K562 (cell line): ENCODE results near the gene HRAS. TPM values are rescaled to one million over a fixed set of nuclear protein-coding genes. Genes with fewer than 3 reads are reported as not detected.

ENCODE experiments used
- BACH1 ChIP-seq: fragments of 200-800 bp; sonication (Bioruptor generic); IDR thresholded peaks from 2 replicates; pipeline ENCODE4 v1.6.1; 2016; ENCODE audit warnings: missing genetic modification characterization, missing compliant biosample characterization
- NFXL1 ChIP-seq: fragments of 450-650 bp; formaldehyde crosslinking; IDR thresholded peaks from 2 replicates; pipeline ENCODE4 v1.4.0; 2021; ENCODE audit warnings: mild to moderate bottlenecking
- PHF21A ChIP-seq: fragments of 450-650 bp; IDR thresholded peaks from 2 replicates; pipeline ENCODE4 v1.6.1; 2017; ENCODE audit warnings: low read depth, borderline replicate concordance
- POLR2AphosphoS5 ChIP-seq: IDR thresholded peaks from 2 replicates; pipeline ENCODE4 v1.6.1; 2011; ENCODE audit warnings: mild to moderate bottlenecking, low read depth, low read length, moderate library complexity; ENCODE audit not compliant: control insufficient read depth, insufficient read depth
- POLR2G ChIP-seq: fragments of 200-400 bp; formaldehyde crosslinking; IDR thresholded peaks from 2 replicates; pipeline ENCODE4 v1.6.1; 2017; ENCODE audit warnings: low read depth, mild to moderate bottlenecking, antibody characterized with exemption, low read length, moderate library complexity
- RBFOX2 ChIP-seq: fragments of 200-400 bp; formaldehyde crosslinking; IDR thresholded peaks from 2 replicates; pipeline ENCODE4 v1.6.1; 2017; ENCODE audit warnings: low read depth, mild to moderate bottlenecking, low read length, moderate library complexity
- STAT5A ChIP-seq: IDR thresholded peaks from 2 replicates; pipeline ENCODE4 v1.6.1; 2012; ENCODE audit warnings: low read length, inconsistent platforms, borderline replicate concordance
- polyA plus RNA-seq, 8 experiments: library from polyadenylated mRNA; depleted of rRNA in 4 of 8; stranded (reverse) in 5 of 8; unstranded in 3 of 8; fragments of >200 nt; fragmentation: Nextera tagmentation in 2 of 8; fragmentation: Illumina TruSeq in 1 of 8; extraction: Ambion mirVana in 2 of 8; extraction: Trizol in 1 of 8; gene quantifications; 2 replicates each; pipeline versions ENCODE4 v1.2.1 to v1.2.3, GENCODE V29; 2011 to 2014; ENCODE audit warnings: inconsistent platforms in 1 of 8, missing spikeins in 1 of 8
- total RNA-seq, 7 experiments: library from RNA; depleted of rRNA in 6 of 7; stranded (reverse); fragments of >200 nt in 6 of 7; fragmentation: Illumina TruSeq in 2 of 7; extraction: Trizol in 2 of 7; gene quantifications; 2 replicates each; pipeline versions ENCODE4 v1.2.1 to v1.2.3, GENCODE V29; 2011 to 2021; ENCODE audit warnings: low replicate concordance in 1 of 7
- TF ChIP-seq, protein P1 (sequence below): sonication (generic); formaldehyde crosslinking; IDR thresholded peaks from 2 replicates; pipeline ENCODE4 v1.8.0; 2023; ENCODE audit warnings: mild to moderate bottlenecking, missing genetic modification reagents
- TF ChIP-seq, protein P2 (sequence below): sonication (generic); formaldehyde crosslinking; IDR thresholded peaks from 2 replicates; pipeline ENCODE4 v1.8.1; 2023; ENCODE audit warnings: mild to moderate bottlenecking, missing genetic modification reagents

HRAS gene
- total and polyA plus RNA-seq, 9 of the 15 experiments (the other 6 are each of a cell fraction or from before 2014, with no cell fraction given): 2.8 to 73.5 (median 29.6) TPM

DNA sequence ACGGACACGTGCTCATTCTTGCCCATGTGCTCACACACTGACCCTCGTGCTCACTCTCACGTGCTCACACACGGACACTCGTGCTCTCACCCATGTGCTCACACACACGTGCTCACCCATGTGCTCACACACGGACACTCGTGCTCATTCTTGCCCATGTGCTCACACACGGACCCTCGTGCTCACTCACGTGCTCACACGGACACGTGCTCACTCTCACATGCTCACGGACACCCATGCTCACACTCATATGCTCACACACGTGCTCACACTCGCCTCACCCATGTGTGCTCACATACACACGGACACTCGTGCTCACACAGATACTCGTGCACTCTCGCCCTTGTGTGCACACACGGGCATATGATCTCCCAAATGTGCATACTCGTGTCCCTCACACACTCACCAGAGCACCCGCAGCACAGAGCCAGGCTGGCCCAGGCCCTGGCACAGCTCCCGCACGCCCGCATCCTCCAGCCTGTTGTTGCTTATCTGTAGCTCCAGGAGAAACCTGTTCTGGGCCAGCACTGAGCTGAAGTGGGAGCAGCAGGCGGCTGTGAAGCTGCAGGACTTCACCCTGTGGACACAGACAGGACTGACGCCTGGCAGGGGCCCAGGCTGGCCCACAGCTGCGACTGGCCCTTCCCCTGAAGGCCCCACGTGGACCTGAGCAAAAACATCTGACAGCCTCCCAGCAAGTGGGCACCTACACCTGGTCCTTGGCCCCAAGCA lies 37.6 kb downstream of the HRAS start (continued):
- TF ChIP-seq PHF21A: no peak
- peak; percentile 57 for TF ChIP-seq STAT5A
- TF ChIP-seq BACH1 (tag): no peak
- TF ChIP-seq, protein P1, sequence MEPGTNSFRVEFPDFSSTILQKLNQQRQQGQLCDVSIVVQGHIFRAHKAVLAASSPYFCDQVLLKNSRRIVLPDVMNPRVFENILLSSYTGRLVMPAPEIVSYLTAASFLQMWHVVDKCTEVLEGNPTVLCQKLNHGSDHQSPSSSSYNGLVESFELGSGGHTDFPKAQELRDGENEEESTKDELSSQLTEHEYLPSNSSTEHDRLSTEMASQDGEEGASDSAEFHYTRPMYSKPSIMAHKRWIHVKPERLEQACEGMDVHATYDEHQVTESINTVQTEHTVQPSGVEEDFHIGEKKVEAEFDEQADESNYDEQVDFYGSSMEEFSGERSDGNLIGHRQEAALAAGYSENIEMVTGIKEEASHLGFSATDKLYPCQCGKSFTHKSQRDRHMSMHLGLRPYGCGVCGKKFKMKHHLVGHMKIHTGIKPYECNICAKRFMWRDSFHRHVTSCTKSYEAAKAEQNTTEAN: peak; percentile 97
- TF ChIP-seq POLR2AphosphoS5: 0 out of 2 replicates have a peak, but pooled peaks have one; percentile 3
- no peak for TF ChIP-seq NFXL1 (CRISPR knock-in tag)
- peak; percentile 58 for TF ChIP-seq RBFOX2
- TF ChIP-seq POLR2G: peak; percentile 57
- TF ChIP-seq, protein P2, sequence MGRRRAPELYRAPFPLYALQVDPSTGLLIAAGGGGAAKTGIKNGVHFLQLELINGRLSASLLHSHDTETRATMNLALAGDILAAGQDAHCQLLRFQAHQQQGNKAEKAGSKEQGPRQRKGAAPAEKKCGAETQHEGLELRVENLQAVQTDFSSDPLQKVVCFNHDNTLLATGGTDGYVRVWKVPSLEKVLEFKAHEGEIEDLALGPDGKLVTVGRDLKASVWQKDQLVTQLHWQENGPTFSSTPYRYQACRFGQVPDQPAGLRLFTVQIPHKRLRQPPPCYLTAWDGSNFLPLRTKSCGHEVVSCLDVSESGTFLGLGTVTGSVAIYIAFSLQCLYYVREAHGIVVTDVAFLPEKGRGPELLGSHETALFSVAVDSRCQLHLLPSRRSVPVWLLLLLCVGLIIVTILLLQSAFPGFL (CRISPR knock-in tag): no peak
